ENCODE results near the gene ARSB. TPM values are rescaled to one million over a fixed set of nuclear protein-coding genes. Genes with fewer than 3 reads are reported as not detected.

Gene ARSB
- total RNA-seq, 1 experiment from 2014 or later = 5.2 TPM

- DNase-seq (ENCODE audit: unreplicated experiment) = no peak
- H3K36me3 Mint-ChIP-seq (ENCODE audit: insufficient read depth, unreplicated experiment) = no peaks in the 10 kb centered on the region
- peaks cover 9% of the 10 kb centered on the region for H3K4me1 Mint-ChIP-seq (ENCODE audit: insufficient read depth, unreplicated experiment)
- intact Hi-C loops (cut with micrococcal nuclease) = no loop called here
- CTCF ChIA-PET = no interaction called here
- no peak overlapping the region for H3K27ac Mint-ChIP-seq (ENCODE audit: low read depth, unreplicated experiment)
- BruUV-seq (replicated peaks) = no TSS peak
- POLR2A ChIA-PET = interaction anchor here (0.6 to 1.2 kb wide), 3 partner anchors 9 to 521 kb away, joined by 3 read pairs; no protein-coding TSS in a partner anchor
- no peaks in the 10 kb centered on the region for H3K9me3 Mint-ChIP-seq (ENCODE audit: unreplicated experiment)
- TF ChIP-seq, protein P1, sequence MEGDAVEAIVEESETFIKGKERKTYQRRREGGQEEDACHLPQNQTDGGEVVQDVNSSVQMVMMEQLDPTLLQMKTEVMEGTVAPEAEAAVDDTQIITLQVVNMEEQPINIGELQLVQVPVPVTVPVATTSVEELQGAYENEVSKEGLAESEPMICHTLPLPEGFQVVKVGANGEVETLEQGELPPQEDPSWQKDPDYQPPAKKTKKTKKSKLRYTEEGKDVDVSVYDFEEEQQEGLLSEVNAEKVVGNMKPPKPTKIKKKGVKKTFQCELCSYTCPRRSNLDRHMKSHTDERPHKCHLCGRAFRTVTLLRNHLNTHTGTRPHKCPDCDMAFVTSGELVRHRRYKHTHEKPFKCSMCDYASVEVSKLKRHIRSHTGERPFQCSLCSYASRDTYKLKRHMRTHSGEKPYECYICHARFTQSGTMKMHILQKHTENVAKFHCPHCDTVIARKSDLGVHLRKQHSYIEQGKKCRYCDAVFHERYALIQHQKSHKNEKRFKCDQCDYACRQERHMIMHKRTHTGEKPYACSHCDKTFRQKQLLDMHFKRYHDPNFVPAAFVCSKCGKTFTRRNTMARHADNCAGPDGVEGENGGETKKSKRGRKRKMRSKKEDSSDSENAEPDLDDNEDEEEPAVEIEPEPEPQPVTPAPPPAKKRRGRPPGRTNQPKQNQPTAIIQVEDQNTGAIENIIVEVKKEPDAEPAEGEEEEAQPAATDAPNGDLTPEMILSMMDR (IDR thresholded peaks at IDR 0.05; ENCODE audit: unreplicated experiment) = no peak
- H3K27me3 Mint-ChIP-seq (ENCODE audit: insufficient read depth, unreplicated experiment) = no peaks in the 10 kb centered on the region
- no peak overlapping the region for H3K4me3 Mint-ChIP-seq (ENCODE audit: unreplicated experiment)
Observed at GRCh38 chr5:78808818-78809217, 176.3 kb downstream of the ARSB start.

- POLR2A ChIA-PET = interaction anchor here (0.6 to 1.2 kb wide), 3 partner anchors 9 to 521 kb away, joined by 3 read pairs; no protein-coding TSS in a partner anchor
- CTCF ChIA-PET = no interaction called here
Observed at GRCh38 chr5:78808380-78808779, 176.7 kb downstream of the ARSB start.

DNA sequence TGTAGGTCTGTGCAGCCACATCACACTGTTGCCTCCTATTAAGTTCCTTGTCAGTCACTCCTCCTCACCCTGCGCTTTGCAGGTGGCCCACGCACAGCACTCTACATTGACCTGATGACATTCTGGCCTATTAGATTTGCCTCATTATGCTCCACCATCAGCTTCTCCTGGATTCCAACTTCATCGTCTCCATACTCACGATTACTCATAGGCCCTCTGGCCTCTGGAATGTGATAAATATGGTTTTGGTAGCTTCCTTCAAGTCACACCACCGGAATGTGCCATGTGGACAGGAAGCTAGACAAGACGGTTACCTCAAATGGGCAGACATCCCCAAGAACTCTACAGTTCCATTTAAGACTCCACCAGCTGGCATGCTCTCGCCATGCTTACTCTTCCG, 178.6 kb downstream of the ARSB start:
- Mint-ChIP-seq H3K27ac (ENCODE audit: low read depth, unreplicated experiment) (no peak overlapping the region), H3K36me3 (ENCODE audit: insufficient read depth, unreplicated experiment) (peaks cover 6% of the 10 kb centered on the region), H3K4me1 (ENCODE audit: insufficient read depth, unreplicated experiment) (peaks cover 9% of the 10 kb centered on the region), H3K9me3 (ENCODE audit: unreplicated experiment) (peaks cover 8% of the 10 kb centered on the region), H3K4me3 (ENCODE audit: unreplicated experiment) (no peak overlapping the region), H3K27me3 (ENCODE audit: insufficient read depth, unreplicated experiment) (no peaks in the 10 kb centered on the region)
- intact Hi-C loops (cut with micrococcal nuclease) = no loop called here
- TF ChIP-seq, protein P1 (IDR thresholded peaks at IDR 0.05; ENCODE audit: unreplicated experiment) = no peak
- ChIA-PET CTCF (no interaction called here), POLR2A (no interaction called here)
- no TSS peak for BruUV-seq (replicated peaks)
- peak; percentile 33 for DNase-seq (ENCODE audit: unreplicated experiment)

More at GRCh38 chr5:78808380-78808779, 176.7 kb downstream of the ARSB start:
- H3K4me3 Mint-ChIP-seq (ENCODE audit: unreplicated experiment) = no peak overlapping the region
- intact Hi-C loops (cut with micrococcal nuclease) = no loop called here
- no peaks in the 10 kb centered on the region for H3K27me3 Mint-ChIP-seq (ENCODE audit: insufficient read depth, unreplicated experiment)
- H3K4me1 Mint-ChIP-seq (ENCODE audit: insufficient read depth, unreplicated experiment) = peaks cover 9% of the 10 kb centered on the region
- DNase-seq (ENCODE audit: unreplicated experiment) = no peak
- TF ChIP-seq, protein P1 (IDR thresholded peaks at IDR 0.05; ENCODE audit: unreplicated experiment) = no peak
- H3K36me3 Mint-ChIP-seq (ENCODE audit: insufficient read depth, unreplicated experiment) = no peaks in the 10 kb centered on the region
- BruUV-seq (replicated peaks) = no TSS peak
- H3K9me3 Mint-ChIP-seq (ENCODE audit: unreplicated experiment) = no peaks in the 10 kb centered on the region
- no peak overlapping the region for H3K27ac Mint-ChIP-seq (ENCODE audit: low read depth, unreplicated experiment)

GRCh38 chr5:78805474-78806124, 179.5 kb downstream of the ARSB start:
- ChIA-PET CTCF (no interaction called here), POLR2A (no interaction called here)
- TF ChIP-seq, protein P1 (IDR thresholded peaks at IDR 0.05; ENCODE audit: unreplicated experiment) = no peak
- Mint-ChIP-seq H3K27ac (ENCODE audit: low read depth, unreplicated experiment) (no peak overlapping the region), H3K4me3 (ENCODE audit: unreplicated experiment) (no peak overlapping the region), H3K4me1 (ENCODE audit: insufficient read depth, unreplicated experiment) (peaks cover 9% of the 10 kb centered on the region), H3K9me3 (ENCODE audit: unreplicated experiment) (peaks cover 17% of the 10 kb centered on the region), H3K27me3 (ENCODE audit: insufficient read depth, unreplicated experiment) (no peaks in the 10 kb centered on the region), H3K36me3 (ENCODE audit: insufficient read depth, unreplicated experiment) (peaks cover 6% of the 10 kb centered on the region)
- intact Hi-C loops (cut with micrococcal nuclease) = no loop called here
- no peak for DNase-seq (ENCODE audit: unreplicated experiment)
- BruUV-seq (replicated peaks) = no TSS peak
